ENCODE data around the gene KIF22.

- TF ChIP-seq RBM39 (optimal IDR thresholded peaks at IDR 0.05; ENCODE audit: low read depth, low read length) (no peak), ZNF512 (tag; IDR thresholded peaks at IDR 0.05) (no peak), BCLAF1 (IDR thresholded peaks at IDR 0.05; ENCODE audit: borderline replicate concordance in 1 of 2, control insufficient read depth in 1 of 2, low read depth in 2 of 2, low read length in 1 of 2) (no peak), L3MBTL2 (IDR thresholded peaks at IDR 0.05) (no peak), HMBOX1 (IDR thresholded peaks at IDR 0.05) (no peak), ADNP (tag; IDR thresholded peaks at IDR 0.05) (no peak), POLR2A (conservative IDR thresholded peaks at IDR 0.05) (no peak), MTA3 (IDR thresholded peaks at IDR 0.05; ENCODE audit: borderline replicate concordance) (no peak), CTCF (IDR thresholded peaks at IDR 0.05 in 2 of 3, conservative IDR thresholded peaks at IDR 0.05 in 1 of 3; ENCODE audit: insufficient read depth in 2 of 3, low read depth in 1 of 3, low read length in 3 of 3) (no peak), ZNF507 (tag; conservative IDR thresholded peaks at IDR 0.05) (no peak), SIN3A (IDR thresholded peaks at IDR 0.05; ENCODE audit: borderline replicate concordance in 2 of 2, control insufficient read depth in 1 of 2, low read depth in 2 of 2, low read length in 2 of 2) (no peak)
Measured at GRCh38 chr16:29756654-29757053, 33.9 kb upstream of the KIF22 start.

All from K562 (cell line).